HG02623 (cell line): ENCODE results near the gene CANT1.
"Not testable (repeated sequence)": the region's sequence is repeated elsewhere in the genome, so short reads cannot be mapped to it uniquely, and the experiment has no call there.

Experiments
- ATAC-seq: cut with Tn5 transposase; IDR thresholded peaks from one replicate; pipeline ENCODE4 v1.9.1; 2021; ENCODE audit warnings: moderate library complexity; ENCODE audit not compliant: unreplicated experiment

Gene CANT1

DNA sequence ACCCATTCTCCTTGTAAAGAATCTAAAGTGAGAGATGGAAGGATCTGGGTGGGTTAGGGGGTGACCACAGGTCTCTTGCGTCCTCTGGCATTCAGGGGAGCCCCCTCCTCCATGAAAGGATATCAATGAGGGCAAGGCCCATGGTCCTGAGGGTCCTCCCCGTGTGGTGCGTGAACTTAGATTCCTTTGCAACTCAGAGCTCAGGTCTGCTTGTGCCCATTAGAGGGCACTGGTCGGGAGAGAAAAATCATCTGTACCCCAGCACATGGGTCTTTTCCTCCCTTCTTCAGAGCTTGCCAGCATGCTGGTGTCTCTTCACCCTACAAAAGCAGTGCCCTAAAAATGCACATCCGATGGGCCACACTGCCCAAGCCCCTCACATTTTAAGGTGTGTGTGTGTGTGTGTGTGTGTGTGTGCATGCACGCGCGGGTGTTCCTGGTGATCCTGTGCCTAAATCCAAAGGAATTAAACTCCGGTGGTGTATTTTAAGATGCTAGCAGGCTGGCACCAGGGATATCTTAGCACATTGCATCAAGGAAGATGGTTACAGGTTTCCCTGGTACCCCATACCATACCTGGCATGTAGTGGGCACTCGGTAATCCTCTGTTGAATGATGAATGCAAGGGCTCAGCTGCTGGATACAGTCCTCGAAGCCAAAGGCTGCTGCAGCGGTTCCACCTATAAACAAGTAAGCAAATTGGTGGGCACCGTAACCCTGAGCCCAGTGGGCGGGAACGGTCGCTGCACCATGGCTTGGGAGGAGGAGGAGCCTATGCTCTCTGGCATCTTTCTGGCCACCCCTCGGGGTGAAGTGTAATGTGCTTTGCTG lies 19.1 kb upstream of the CANT1 start:
- ATAC-seq = no peak

DNA sequence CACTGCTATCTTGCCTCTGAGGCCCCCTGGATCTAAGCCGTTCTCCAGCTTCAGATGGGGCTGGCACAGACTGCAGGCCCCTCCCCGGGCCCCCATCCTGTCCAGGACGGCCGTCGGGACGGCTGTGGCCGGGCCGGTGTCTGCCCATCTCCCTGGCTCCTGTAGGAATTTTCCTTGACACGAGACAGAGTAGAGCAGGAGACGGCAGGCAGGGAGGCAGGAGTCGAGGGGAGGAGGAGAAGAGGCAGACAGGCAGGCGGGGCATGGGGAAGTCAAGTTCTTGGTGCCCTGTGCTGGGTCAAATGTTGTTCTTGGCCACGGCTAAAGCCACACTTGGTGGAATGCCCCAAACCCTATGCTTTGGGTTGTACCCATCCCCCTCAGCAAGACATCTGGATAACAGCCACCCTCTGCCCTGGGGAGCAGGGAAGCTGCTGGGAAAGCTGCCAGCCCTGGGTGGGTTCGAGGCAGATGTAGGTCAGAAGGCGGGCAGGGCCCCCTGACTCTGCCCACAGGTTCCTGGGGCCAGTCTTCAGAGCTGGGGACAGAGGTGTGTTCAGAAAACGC lies 18.4 kb upstream of the CANT1 start:
- ATAC-seq = no peak

DNA sequence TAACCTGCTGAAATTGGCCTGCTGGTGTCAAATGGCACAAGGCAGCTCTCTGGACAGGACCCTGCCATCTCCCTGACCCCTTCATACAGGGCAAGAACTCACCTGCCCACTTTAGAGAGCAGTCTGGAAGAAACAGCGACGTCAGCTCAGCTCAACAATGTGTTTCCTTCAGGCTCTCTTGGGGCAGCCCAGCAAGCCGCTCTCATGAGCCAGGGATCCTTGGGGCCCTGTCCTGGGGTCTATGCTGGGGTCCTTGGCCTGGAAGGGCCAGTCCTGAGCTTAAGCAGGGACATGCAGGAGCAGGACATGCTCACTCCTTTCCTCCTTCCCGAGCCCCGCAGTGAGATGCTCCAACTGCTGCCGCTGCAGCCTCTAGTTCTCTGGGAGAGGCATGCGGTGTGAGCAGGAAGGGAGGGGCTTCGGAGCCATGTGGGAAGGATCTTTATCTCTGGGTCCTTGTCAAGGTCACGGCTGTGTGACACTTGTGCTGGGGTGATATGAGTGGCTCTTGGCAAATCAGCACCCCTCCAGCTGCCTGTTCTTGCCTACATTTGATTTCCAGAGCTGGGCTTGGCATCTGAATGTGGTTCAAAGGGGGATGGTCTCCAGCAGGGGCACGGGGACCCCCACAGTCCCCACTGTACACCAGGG lies 17.8 kb upstream of the CANT1 start:
- ATAC-seq = no peak

DNA sequence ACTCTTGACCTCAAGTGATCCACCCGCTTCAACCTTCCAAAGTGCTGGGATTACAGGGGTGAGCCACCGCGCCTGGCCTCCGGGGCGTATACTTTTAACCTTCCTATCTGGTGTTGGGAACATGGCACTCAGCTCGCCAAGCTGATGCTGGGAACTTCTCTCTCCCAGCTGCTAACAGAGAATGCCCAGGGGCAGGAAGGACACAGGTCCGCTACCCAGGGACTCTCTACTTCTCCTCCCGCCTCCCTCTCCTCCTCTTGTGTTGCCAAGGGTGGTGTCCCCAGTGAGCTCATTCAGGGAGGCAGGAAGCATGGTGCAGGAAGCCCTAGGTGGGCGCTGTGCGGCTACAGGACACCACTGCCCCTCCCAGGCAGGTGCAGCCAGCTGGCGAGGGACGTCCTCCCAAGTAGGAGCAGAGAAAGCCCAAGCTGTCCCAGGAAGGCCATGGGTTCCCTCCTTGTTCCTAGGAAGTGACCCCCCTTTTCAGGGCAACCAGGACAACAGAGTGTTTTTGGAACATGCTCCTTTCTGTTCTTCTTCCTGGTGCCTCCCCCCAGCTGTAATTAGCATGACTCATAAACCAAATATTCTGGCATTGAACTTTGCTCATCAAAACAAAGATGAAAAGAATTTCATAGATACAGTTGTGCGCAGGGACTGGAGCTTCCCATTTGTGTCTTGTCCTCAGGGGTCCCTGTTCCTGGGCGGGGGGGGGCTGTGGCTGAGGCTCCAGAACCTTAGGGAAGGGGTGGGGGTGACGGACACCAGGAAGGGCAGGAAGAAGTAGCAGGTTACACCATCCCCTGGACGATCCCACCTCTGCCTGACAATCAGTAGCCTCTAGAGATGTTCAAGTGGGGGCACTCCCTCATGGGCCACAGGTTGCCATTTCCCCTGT lies 17.1 kb upstream of the CANT1 start:
- ATAC-seq = no peak

DNA sequence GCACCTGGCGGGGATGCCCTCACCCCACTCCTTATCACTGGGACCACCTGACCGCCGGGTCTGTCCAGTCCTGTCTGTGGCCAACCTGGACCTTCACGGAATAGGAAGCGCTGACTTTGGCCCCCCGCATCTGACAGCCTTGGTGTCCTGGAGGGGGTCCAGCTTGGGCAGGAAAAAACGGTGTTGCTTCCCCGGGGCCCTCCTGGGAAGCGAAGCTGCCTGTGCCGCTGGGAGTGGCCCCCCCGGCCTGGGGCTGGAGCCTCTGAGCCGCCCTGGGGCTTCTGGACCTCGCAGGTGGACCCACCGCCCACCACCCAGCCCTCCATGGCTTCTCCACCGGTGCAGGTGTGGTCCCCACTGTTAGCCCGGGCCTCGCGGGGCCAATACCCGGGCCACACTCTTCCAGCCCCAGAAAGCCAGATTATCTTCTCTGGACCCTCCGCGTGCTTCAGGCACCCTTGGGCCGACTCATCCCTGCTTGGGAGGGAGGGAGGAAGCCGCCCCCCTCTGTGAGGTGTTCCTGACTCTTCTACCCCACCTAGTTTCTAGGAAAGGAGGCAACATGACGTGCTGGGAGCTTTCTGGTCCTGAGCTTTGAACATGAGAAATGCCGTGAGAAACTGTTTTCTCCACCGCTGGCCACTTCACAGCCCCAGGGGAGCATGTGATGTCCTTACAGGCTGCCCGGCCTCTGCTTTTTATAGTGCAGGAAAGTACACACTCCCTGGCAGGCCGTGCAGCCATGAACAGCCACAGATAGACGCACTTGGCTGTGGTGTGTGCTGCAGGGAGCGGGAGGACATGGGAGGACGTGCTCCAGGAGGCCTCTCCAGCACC lies 15.6 kb upstream of the CANT1 start:
- ATAC-seq = no peak

GRCh38 chr17:79023886-79024771 lies 14.6 kb upstream of the CANT1 start, which contains the start of gene C1QTNF1:
Gene C1QTNF1, plus strand, starts transcription at chr17:79024169. Its CDS starts 19,800 bp downstream, at chr17:79043969.
- no peak for ATAC-seq

GRCh38 chr17:79023180-79023705 lies 13.7 kb upstream of the CANT1 start:
- ATAC-seq = no peak

DNA sequence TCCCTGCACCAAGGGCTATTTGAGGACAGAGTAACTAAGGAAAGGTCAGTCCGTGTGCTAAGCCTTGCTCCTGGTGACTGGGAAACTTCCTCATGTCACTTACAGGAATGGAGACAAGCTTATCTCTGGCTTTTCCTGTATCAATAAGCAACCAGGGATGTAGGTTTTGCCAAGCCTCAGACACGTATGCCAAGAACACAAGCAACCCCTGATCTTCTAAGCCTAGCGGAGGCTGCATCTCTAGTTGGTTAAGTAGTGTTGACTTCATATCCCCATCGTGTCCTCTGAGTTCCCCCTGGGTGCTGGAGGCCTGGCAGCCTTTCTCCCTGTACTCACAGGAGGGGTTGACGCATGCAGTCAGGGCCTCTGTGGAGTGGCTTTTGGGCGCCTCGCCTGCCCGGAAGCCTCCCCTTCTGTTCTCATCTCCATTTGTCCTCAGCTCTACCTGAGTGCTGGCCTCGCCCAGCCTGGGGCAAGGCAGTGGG lies 13.0 kb upstream of the CANT1 start:
- ATAC-seq = no peak

- ATAC-seq = not testable (repeated sequence)
These were observed 12.4 kb upstream of the CANT1 start for GRCh38 chr17:79021929-79022328.

DNA sequence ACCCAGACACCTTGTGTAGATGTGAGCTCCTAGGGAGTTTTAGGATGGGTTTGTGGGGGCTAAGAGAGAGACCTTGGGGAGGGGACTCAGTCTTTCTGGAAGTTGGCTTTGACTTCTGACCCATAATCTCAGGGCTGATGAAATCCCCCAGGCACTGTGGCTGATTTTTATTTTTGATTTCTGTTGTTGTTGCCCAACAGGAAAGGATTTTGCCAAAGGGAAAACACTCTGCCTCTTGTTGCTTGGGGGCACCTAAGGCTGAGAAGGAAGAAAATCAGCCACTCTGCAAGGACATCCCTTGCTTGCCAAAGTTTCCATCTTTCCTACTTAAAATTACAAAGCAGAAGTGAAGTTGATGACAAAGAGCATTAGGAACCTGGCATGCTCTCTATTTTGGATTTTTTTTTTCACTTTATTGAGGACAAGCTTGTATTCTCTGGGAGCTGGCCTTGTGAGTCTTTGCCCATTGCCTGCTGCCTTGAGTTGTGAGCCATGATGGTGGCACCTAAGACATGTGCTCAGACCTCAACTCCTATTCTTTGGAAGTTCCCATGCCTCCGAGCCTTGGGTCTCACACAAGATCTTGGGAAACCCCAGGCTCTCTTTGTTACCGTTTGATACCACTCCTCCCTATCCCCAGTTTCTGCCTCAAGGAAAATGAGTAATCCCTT lies 11.2 kb upstream of the CANT1 start:
- ATAC-seq = no peak

DNA sequence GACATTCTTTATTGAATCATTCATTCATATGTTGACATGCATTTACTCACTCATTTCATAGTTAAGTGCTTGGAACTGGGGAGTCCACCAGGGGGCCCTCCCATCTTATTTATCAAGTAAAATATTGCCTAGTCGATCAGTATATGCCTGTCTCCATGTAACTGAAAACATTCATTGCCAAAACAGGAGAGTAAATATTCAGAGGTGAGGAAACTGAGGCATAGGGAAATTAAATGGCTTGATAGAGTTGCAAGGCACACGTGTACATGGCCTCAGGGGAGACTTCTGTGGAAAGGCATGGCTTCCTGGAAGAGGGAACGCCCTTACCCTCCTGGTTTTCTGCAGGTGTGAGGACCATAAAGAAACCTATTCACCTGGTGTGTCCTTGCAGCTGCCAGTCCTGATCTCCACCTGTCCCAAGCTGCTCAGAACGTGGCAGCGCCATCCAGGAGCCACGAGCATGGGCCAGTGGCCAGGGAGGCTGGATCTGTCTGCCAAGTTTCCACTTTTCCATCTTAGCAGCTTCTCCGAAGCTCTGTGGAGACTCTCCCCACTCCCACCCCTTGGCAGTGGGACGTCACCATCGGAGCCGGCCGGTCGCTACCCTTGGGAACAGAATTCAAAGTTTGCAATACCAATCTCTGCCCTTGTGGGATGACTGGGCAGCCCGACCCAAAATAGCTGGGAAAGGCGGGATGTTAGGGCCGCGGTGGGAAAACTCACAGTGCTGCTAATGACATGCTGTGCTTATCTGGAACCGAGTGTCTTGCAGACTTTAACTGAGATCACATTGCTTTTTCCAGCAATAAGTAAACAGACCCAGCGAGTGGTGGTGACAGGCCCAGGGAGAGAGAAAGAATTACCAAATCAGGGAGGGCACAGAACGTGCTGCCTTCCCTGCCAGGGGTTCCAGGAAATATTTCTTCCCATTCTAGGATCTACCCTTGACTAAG lies 10.3 kb upstream of the CANT1 start:
- no peak for ATAC-seq

GRCh38 chr17:79019261-79019631 lies 9.7 kb upstream of the CANT1 start:
- no peak for ATAC-seq

GRCh38 chr17:79018370-79018695 lies 8.8 kb upstream of the CANT1 start:
- no peak for ATAC-seq

GRCh38 chr17:79017546-79018369 lies 8.2 kb upstream of the CANT1 start:
- no peak for ATAC-seq

DNA sequence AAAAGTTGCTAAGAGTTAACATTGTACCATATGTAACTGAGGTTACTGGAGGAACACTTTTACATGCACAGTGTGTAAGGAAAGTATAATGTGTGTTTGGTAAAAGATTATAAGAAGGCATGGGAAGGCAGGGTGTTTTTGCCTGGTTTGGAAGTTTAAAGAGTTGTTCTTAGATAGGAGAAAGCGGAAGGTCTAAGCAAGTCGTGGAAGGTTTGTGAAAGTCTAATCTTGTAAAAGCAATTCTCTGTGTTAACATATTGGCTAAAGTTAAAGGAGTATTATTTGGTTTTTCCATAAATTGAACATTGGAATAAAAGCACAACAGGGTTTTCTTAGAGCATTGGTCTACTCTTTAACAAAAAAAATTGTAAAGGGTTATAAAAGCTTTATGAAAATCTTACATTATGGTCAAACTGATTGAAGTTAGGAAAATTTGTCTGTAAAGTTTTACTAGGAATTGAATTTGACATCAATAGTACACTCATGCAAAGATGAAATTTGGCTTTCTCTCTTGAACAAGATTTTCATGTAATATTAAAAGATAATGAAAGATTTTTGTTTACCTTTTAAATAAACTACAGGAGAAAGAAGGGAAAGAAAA lies 4.7 kb upstream of the CANT1 start:
- no peak for ATAC-seq

DNA sequence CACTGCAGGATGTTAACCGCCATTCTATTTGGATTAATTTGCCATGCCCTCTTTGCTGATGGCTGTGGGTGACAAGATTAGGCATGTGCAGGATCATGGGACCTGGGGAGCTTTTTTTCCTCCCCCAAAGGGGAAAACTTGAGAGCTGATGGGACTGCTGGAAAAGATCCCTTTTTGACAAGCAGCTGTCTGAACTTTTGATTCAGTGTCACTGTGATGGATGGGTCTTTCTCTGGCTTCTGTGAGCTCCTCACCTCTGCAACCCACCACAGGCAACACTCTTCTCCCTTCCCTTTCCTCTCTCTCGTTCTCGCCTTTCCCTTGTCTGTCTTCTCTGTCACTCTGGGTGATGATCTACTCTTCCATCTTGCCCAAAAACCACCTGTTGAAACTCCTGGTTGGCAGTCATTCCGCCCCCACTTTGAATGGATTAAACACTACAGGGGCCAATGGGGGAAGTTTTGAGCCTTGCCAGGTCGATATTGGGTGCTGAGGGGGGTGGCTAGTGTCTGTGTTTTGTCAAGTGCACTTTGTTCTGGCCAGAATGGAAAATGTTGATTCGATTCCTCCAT lies 3.1 kb upstream of the CANT1 start:
- ATAC-seq = no peak
